Neural progenitor cell (in vitro differentiated cells): ENCODE measurements around the gene SPECC1L.

Experiments used
- CTCF ChIP-seq: fragments of 200-600 bp; sonication (generic); IDR thresholded peaks from 2 replicates; pipeline ENCODE4 v1.5.1; 2017; ENCODE audit warnings: antibody characterized with exemption, mild to moderate bottlenecking
- EZH2 ChIP-seq: fragments of 200-600 bp; sonication (generic); IDR thresholded peaks from 2 replicates; pipeline ENCODE4 v1.6.1; 2017; ENCODE audit warnings: antibody characterized with exemption, mild to moderate bottlenecking, moderate library complexity
- EZH2phosphoT487 ChIP-seq: fragments of 200-600 bp; sonication (generic); IDR thresholded peaks from 2 replicates; pipeline ENCODE4 v1.6.1; 2017; ENCODE audit warnings: antibody characterized with exemption

GRCh38 chr22:24437091-24437490, 166.5 kb downstream of the SPECC1L start:
- no peak for TF ChIP-seq EZH2
- TF ChIP-seq CTCF: no peak
- no peak for TF ChIP-seq EZH2phosphoT487
